ENCODE data around the gene CKAP4. TPM values are rescaled to one million over a fixed set of nuclear protein-coding genes. Genes with fewer than 3 reads are reported as not detected.

The CKAP4 gene
- total RNA-seq, 4 donors from 2014 or later: 15.5 to 24.5 (median 21.0) TPM

DNA sequence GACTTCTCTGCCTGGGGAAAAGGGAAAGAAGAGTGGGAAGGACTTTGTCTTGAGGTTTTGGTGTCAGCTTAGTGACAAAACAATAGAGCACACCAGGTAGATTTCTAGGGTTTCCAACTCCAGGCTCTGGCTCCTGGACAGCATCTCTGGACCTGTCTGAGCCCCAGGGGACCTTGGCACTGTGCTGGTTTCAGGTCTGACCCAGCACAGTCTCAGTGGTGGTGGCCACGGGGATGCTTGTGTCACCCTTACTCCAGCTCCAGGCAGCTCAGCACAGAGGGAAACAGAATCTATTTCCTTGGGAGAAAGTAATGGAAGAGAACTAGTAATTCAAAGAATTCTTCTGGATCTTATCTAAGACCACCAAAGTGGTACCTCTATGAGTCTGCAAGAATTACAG, 11.1 kb upstream of the CKAP4 start:
- Histone ChIP-seq H3K36me3 (no peaks in the 10 kb centered on the region), H3K9me3 (no peaks in the 10 kb centered on the region), H3K27ac (no peak overlapping the region), H3K4me3 (no peak overlapping the region), H3K27me3 (no peaks in the 10 kb centered on the region), H3K4me1 (no peaks in the 10 kb centered on the region)
- DNase-seq: no peak
- TF ChIP-seq POLR2A (IDR thresholded peaks at IDR 0.05): no peak
- TF ChIP-seq, protein P1, sequence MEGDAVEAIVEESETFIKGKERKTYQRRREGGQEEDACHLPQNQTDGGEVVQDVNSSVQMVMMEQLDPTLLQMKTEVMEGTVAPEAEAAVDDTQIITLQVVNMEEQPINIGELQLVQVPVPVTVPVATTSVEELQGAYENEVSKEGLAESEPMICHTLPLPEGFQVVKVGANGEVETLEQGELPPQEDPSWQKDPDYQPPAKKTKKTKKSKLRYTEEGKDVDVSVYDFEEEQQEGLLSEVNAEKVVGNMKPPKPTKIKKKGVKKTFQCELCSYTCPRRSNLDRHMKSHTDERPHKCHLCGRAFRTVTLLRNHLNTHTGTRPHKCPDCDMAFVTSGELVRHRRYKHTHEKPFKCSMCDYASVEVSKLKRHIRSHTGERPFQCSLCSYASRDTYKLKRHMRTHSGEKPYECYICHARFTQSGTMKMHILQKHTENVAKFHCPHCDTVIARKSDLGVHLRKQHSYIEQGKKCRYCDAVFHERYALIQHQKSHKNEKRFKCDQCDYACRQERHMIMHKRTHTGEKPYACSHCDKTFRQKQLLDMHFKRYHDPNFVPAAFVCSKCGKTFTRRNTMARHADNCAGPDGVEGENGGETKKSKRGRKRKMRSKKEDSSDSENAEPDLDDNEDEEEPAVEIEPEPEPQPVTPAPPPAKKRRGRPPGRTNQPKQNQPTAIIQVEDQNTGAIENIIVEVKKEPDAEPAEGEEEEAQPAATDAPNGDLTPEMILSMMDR (IDR thresholded peaks at IDR 0.05): no peak

DNA sequence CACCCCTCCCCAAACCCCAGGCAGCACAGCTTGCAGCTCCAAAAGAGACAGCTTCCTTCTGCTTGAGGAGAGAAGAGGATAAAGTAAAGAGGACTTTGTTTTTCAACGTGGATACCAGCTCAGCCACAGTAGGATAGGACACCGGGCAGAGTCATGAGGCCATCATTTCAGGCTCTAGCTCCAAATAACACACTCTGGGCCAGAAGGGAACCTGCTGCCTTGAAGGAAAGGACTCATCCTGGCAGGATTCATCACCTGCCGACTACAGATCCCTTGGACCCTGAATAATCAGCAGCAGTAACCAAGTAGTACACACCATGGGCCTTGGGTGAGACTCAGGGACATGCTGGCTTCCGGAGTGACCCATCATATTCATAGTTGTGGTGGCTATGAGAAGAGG, 10.4 kb upstream of the CKAP4 start:
- no peaks in the 10 kb centered on the region for H3K4me1 ChIP-seq
- no peaks in the 10 kb centered on the region for H3K27me3 ChIP-seq
- no peaks in the 10 kb centered on the region for H3K36me3 ChIP-seq
- TF ChIP-seq, protein P1 (IDR thresholded peaks at IDR 0.05): no peak
- no peak for TF ChIP-seq POLR2A (IDR thresholded peaks at IDR 0.05)
- DNase-seq: no peak
- H3K4me3 ChIP-seq: no peak overlapping the region
- no peaks in the 10 kb centered on the region for H3K9me3 ChIP-seq
- H3K27ac ChIP-seq: no peak overlapping the region

DNA sequence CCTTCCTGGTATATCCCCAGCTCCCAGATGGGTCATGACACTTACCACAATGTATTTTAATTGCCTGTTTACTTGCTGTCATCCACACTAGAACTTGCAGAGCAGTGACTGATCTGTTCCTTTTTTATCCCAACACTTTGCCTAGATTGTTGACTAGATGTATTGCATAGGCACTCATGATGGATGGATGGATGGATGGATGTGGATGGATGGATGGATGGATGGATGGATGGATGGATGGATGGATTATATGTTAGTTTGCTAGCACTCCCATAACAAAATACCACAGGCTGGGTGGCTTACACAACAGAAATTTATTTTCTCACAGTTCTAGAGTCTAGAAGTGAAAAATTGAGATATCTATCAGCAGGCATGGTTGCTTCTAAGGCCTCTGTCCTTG, 8.7 kb upstream of the CKAP4 start:
- no peak overlapping the region for H3K4me3 ChIP-seq
- no peaks in the 10 kb centered on the region for H3K4me1 ChIP-seq
- TF ChIP-seq, protein P1 (IDR thresholded peaks at IDR 0.05): no peak
- no peak for TF ChIP-seq POLR2A (IDR thresholded peaks at IDR 0.05)
- no peaks in the 10 kb centered on the region for H3K27me3 ChIP-seq
- H3K9me3 ChIP-seq: no peaks in the 10 kb centered on the region
- H3K27ac ChIP-seq: no peak overlapping the region
- no peaks in the 10 kb centered on the region for H3K36me3 ChIP-seq
- DNase-seq: no peak

DNA sequence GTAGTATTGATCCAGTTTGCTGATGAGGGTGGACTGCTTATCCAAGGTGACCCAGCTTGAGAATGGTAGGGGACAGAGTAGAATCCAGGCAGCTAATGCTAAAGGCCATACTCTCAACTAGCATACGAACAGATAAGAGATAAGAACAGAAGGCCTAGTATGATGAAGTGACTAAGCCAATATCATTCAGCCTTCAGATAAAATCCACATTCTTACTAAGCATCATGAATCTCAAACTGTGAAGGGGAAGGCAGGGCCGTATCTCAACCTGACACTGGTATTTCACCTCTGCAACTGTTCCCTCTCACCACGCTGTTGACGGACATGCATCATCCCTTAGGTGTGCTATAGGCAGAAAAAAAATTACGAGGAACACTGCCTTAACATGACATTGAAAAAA, 8.1 kb upstream of the CKAP4 start:
- Histone ChIP-seq H3K4me1 (no peaks in the 10 kb centered on the region), H3K27ac (no peak overlapping the region), H3K4me3 (no peak overlapping the region), H3K9me3 (no peaks in the 10 kb centered on the region), H3K27me3 (no peaks in the 10 kb centered on the region), H3K36me3 (no peaks in the 10 kb centered on the region)
- DNase-seq: no peak
- TF ChIP-seq, protein P1 (IDR thresholded peaks at IDR 0.05): no peak
- TF ChIP-seq POLR2A (IDR thresholded peaks at IDR 0.05): no peak

DNA sequence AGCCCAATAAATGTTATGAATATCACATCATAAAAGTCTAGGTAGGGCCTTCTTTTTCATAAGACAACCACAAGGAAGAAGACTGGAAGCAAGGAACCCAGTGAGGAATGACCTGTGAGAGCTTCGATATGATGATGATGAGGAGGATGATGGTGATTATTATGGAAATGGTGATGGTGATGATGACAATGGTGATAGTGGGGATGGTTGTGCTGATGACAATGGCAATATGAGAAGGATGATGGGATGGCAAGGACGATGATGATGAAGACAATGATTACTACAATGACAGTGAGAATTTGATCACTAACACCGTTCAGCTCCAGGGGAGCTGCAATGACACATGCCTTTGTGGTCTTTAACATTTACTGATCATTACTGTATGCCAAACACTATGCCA, 7.7 kb upstream of the CKAP4 start:
- Histone ChIP-seq H3K27ac (no peak overlapping the region), H3K27me3 (no peaks in the 10 kb centered on the region), H3K4me1 (no peaks in the 10 kb centered on the region), H3K4me3 (no peak overlapping the region), H3K9me3 (no peaks in the 10 kb centered on the region), H3K36me3 (no peaks in the 10 kb centered on the region)
- no peak for DNase-seq
- TF ChIP-seq POLR2A (IDR thresholded peaks at IDR 0.05): no peak
- TF ChIP-seq, protein P1 (IDR thresholded peaks at IDR 0.05): no peak

DNA sequence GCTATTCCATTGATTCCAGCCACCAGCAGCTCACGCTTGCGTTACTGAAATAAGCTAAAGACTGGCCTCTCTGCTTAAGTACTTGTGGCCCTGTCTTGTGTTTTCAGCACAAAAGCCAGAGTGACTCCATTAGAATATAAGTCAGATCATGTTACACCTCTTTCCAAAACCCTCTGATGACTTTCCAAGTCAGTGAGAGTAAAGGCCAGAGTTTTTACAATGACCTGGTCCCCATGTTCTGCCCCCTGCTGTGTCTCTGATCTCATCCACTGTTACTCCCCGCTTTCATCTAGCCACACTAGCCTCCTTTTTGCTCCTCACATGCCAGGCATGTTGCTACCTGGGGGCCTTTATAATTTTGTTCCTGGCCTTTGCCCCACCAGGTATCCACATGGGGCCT, 6.9 kb upstream of the CKAP4 start:
- Histone ChIP-seq H3K27ac (no peak overlapping the region), H3K36me3 (no peaks in the 10 kb centered on the region), H3K4me1 (no peaks in the 10 kb centered on the region), H3K27me3 (no peaks in the 10 kb centered on the region), H3K9me3 (no peaks in the 10 kb centered on the region), H3K4me3 (no peak overlapping the region)
- TF ChIP-seq POLR2A (IDR thresholded peaks at IDR 0.05): no peak
- TF ChIP-seq, protein P1 (IDR thresholded peaks at IDR 0.05): no peak
- DNase-seq: no peak

All from Peyer's patch (tissue), 4 donors.